Measurements from ENCODE around the gene FAT1.

The FAT1 gene

GRCh38 chr4:186580669-186581068, 143.0 kb downstream of the FAT1 start:
- DNase-seq (ENCODE audit: low spot score), result no peak
- no peak for TF ChIP-seq CTCF (IDR thresholded peaks at IDR 0.05; ENCODE audit: borderline replicate concordance, control extremely low read depth, extremely low read depth, insufficient read depth, missing control alignments)
- in situ Hi-C loops (cut with MboI; ENCODE audit: low sequenced_read_pairs, unreplicated experiment), result loop anchor here (25.0 kb wide), 1 partner anchor 293 kb away; no protein-coding TSS in a partner anchor

- TF ChIP-seq CTCF (IDR thresholded peaks at IDR 0.05; ENCODE audit: borderline replicate concordance, control extremely low read depth, extremely low read depth, insufficient read depth, missing control alignments), result no peak
- in situ Hi-C loops (cut with MboI; ENCODE audit: low sequenced_read_pairs, unreplicated experiment), result no loop called here
- DNase-seq (ENCODE audit: low spot score), result no peak
These were observed 153.3 kb downstream of the FAT1 start for GRCh38 chr4:186570193-186570996.

GRCh38 chr4:186569533-186570192, 154.0 kb downstream of the FAT1 start:
- in situ Hi-C loops (cut with MboI; ENCODE audit: low sequenced_read_pairs, unreplicated experiment), result no loop called here
- DNase-seq (ENCODE audit: low spot score), result no peak
- TF ChIP-seq CTCF (IDR thresholded peaks at IDR 0.05; ENCODE audit: borderline replicate concordance, control extremely low read depth, extremely low read depth, insufficient read depth, missing control alignments), result no peak

- no peak for TF ChIP-seq CTCF (IDR thresholded peaks at IDR 0.05; ENCODE audit: borderline replicate concordance, control extremely low read depth, extremely low read depth, insufficient read depth, missing control alignments)
- no peak for DNase-seq (ENCODE audit: low spot score)
- in situ Hi-C loops (cut with MboI; ENCODE audit: low sequenced_read_pairs, unreplicated experiment), result no loop called here
These were observed 157.6 kb downstream of the FAT1 start for GRCh38 chr4:186566068-186566467.

GRCh38 chr4:186563761-186564160, 159.9 kb downstream of the FAT1 start:
- no peak for DNase-seq (ENCODE audit: low spot score)
- in situ Hi-C loops (cut with MboI; ENCODE audit: low sequenced_read_pairs, unreplicated experiment), result no loop called here

GRCh38 chr4:186561748-186562147, 161.9 kb downstream of the FAT1 start:
- in situ Hi-C loops (cut with MboI; ENCODE audit: low sequenced_read_pairs, unreplicated experiment), result no loop called here
- no peak for TF ChIP-seq CTCF (IDR thresholded peaks at IDR 0.05; ENCODE audit: borderline replicate concordance, control extremely low read depth, extremely low read depth, insufficient read depth, missing control alignments)
- DNase-seq (ENCODE audit: low spot score), result no peak

More at GRCh38 chr4:186563761-186564160, 159.9 kb downstream of the FAT1 start:
- no peak for TF ChIP-seq CTCF (IDR thresholded peaks at IDR 0.05; ENCODE audit: borderline replicate concordance, control extremely low read depth, extremely low read depth, insufficient read depth, missing control alignments)

Data from GM13976 (cell line).